Gastrocnemius medialis (tissue), 4 donors: ENCODE results near the gene DNAJC22.

ENCODE experiments used
- POLR2A ChIP-seq, 2 donors: fragments of 450-650 bp; IDR thresholded peaks; one replicate each; pipeline ENCODE4 v1.6.1; 2017; ENCODE audit warnings: antibody characterized with exemption in 2 of 2, mild to moderate bottlenecking in 2 of 2, moderate library complexity in 2 of 2
- TF ChIP-seq, protein P1 (sequence below), 5 experiments: fragments of 450-650 bp in 3 of 5; fragments of 200-600 bp in 2 of 5; sonication (generic) in 2 of 5; IDR thresholded peaks in 4 of 5; conservative IDR thresholded peaks in 1 of 5; 1 replicate in 4 of 5; 2 replicates in 1 of 5; pipeline ENCODE4 v1.5.1; 2016 to 2019; ENCODE audit warnings: antibody characterized with exemption in 5 of 5, mild to moderate bottlenecking in 3 of 5, moderate library complexity in 3 of 5

- TF ChIP-seq, protein P1, sequence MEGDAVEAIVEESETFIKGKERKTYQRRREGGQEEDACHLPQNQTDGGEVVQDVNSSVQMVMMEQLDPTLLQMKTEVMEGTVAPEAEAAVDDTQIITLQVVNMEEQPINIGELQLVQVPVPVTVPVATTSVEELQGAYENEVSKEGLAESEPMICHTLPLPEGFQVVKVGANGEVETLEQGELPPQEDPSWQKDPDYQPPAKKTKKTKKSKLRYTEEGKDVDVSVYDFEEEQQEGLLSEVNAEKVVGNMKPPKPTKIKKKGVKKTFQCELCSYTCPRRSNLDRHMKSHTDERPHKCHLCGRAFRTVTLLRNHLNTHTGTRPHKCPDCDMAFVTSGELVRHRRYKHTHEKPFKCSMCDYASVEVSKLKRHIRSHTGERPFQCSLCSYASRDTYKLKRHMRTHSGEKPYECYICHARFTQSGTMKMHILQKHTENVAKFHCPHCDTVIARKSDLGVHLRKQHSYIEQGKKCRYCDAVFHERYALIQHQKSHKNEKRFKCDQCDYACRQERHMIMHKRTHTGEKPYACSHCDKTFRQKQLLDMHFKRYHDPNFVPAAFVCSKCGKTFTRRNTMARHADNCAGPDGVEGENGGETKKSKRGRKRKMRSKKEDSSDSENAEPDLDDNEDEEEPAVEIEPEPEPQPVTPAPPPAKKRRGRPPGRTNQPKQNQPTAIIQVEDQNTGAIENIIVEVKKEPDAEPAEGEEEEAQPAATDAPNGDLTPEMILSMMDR (IDR thresholded peaks at IDR 0.05 in 4 of 5, conservative IDR thresholded peaks at IDR 0.05 in 1 of 5): no peak
- TF ChIP-seq POLR2A (IDR thresholded peaks at IDR 0.05): peak; percentile 23 to 25
These were observed 23.8 kb upstream of the DNAJC22 start, which contains the start of gene TROAP for GRCh38 chr12:49322708-49323523.
